HUES48 (cell line): ENCODE measurements around the gene KRTAP4-9.
"Not testable (repeated sequence)": the region's sequence is repeated elsewhere in the genome, so short reads cannot be mapped to it uniquely, and the experiment has no call there.

Experiments
- H3K27ac ChIP-seq: one replicate; pipeline ENCODE4 v1.7.0; 2013; ENCODE audit warnings: low read depth, low read length, inconsistent platforms
- H3K27me3 ChIP-seq: 2 replicates; pipeline ENCODE4 v1.6.1; 2013; ENCODE audit warnings: mild to moderate bottlenecking, low read length; ENCODE audit not compliant: control insufficient read depth, insufficient read depth
- H3K36me3 ChIP-seq: 2 replicates; pipeline ENCODE4 v1.6.1; 2013; ENCODE audit warnings: low read length; ENCODE audit not compliant: control insufficient read depth, insufficient read depth
- H3K4me1 ChIP-seq: 2 replicates; pipeline ENCODE4 v1.6.1; 2013; ENCODE audit warnings: mild to moderate bottlenecking, low read length; ENCODE audit not compliant: control insufficient read depth, insufficient read depth
- H3K4me3 ChIP-seq: 2 replicates; pipeline ENCODE4 v1.5.1; 2013; ENCODE audit warnings: mild to moderate bottlenecking, low read depth, low read length
- H3K9ac ChIP-seq: 2 replicates; pipeline ENCODE4 v1.6.1; 2013; ENCODE audit warnings: mild to moderate bottlenecking, low read depth, low read length, moderate library complexity
- H3K9me3 ChIP-seq: 2 replicates; pipeline ENCODE4 v1.6.1; 2013; ENCODE audit warnings: low read length; ENCODE audit not compliant: control insufficient read depth, insufficient read depth

The KRTAP4-9 gene

GRCh38 chr17:41105347-41105746, at the start of gene KRTAP4-9:
KRTAP4-9 (plus strand) TSS chr17:41105389; CDS start chr17:41105389, 0 bp downstream.
- H3K4me1 ChIP-seq, result peaks cover 21% of the 10 kb centered on the region

GRCh38 chr17:41057547-41057946, 47.6 kb upstream of the KRTAP4-9 start:
- Histone ChIP-seq H3K36me3 (no peaks in the 10 kb centered on the region), H3K27ac (no peak overlapping the region), H3K9me3 (no peaks in the 10 kb centered on the region), H3K9ac (no peak overlapping the region), H3K4me3 (no peak overlapping the region), H3K4me1 (no peaks in the 10 kb centered on the region; the same call in 1 of the 2 replicates), H3K27me3 (no peaks in the 10 kb centered on the region)

More at GRCh38 chr17:41105347-41105746, at the start of gene KRTAP4-9:
- H3K27ac ChIP-seq, H3K36me3 ChIP-seq, H3K9ac ChIP-seq, H3K4me3 ChIP-seq, H3K27me3 ChIP-seq, H3K9me3 ChIP-seq: not testable (repeated sequence)

- no peaks in the 10 kb centered on the region; the same call in 1 of the 2 replicates for H3K4me1 ChIP-seq
- no peak overlapping the region for H3K27ac ChIP-seq
Measured at GRCh38 chr17:41058741-41059140, 46.4 kb upstream of the KRTAP4-9 start.

GRCh38 chr17:41059276-41060051, 45.7 kb upstream of the KRTAP4-9 start:
- H3K36me3 ChIP-seq, H3K4me3 ChIP-seq, H3K9ac ChIP-seq, H3K27me3 ChIP-seq, H3K27ac ChIP-seq, H3K9me3 ChIP-seq, H3K4me1 ChIP-seq: not testable (repeated sequence)

More at GRCh38 chr17:41058741-41059140, 46.4 kb upstream of the KRTAP4-9 start:
- Histone ChIP-seq H3K4me3 (no peak overlapping the region), H3K27me3 (no peaks in the 10 kb centered on the region), H3K9me3 (no peaks in the 10 kb centered on the region), H3K9ac (no peak overlapping the region), H3K36me3 (no peaks in the 10 kb centered on the region)

- H3K4me3 ChIP-seq, result no peak within 1 kb of the TSS
- H3K9me3 ChIP-seq, result no peaks in the 10 kb centered on the region
- no peaks in the 10 kb centered on the region; the same call in 1 of the 2 replicates for H3K4me1 ChIP-seq
- no peak within 1 kb of the TSS for H3K9ac ChIP-seq
- H3K27me3 ChIP-seq, result no peaks in the 10 kb centered on the region
- no peaks in the 10 kb centered on the region for H3K36me3 ChIP-seq
- no peak within 1 kb of the TSS for H3K27ac ChIP-seq
Measured at GRCh38 chr17:41060052-41060604, 45.1 kb upstream of the KRTAP4-9 start, which contains the start of gene KRTAP2-3. KRTAP2-3 (minus strand) TSS chr17:41060114; CDS start chr17:41060050, 64 bp downstream.

- no peak overlapping the region for H3K27ac ChIP-seq
- H3K9me3 ChIP-seq, result no peaks in the 10 kb centered on the region
- H3K27me3 ChIP-seq, result no peaks in the 10 kb centered on the region
- H3K36me3 ChIP-seq, result no peaks in the 10 kb centered on the region
- H3K4me1 ChIP-seq, result no peaks in the 10 kb centered on the region; the same call in 1 of the 2 replicates
- H3K9ac ChIP-seq, result no peak overlapping the region
- H3K4me3 ChIP-seq, result no peak overlapping the region
Measured at GRCh38 chr17:41061964-41062363, 43.2 kb upstream of the KRTAP4-9 start.

GRCh38 chr17:41063449-41063848, 41.7 kb upstream of the KRTAP4-9 start:
- Histone ChIP-seq H3K27ac (no peak overlapping the region), H3K4me3 (no peak overlapping the region), H3K36me3 (no peaks in the 10 kb centered on the region), H3K9ac (no peak overlapping the region), H3K27me3 (no peaks in the 10 kb centered on the region), H3K4me1 (no peaks in the 10 kb centered on the region; the same call in 1 of the 2 replicates), H3K9me3 (no peaks in the 10 kb centered on the region)

- H3K4me3 ChIP-seq, result no peak overlapping the region
- H3K36me3 ChIP-seq, result no peaks in the 10 kb centered on the region
- H3K9me3 ChIP-seq, result no peaks in the 10 kb centered on the region
- no peak overlapping the region for H3K27ac ChIP-seq
- H3K9ac ChIP-seq, result no peak overlapping the region
- H3K4me1 ChIP-seq, result no peaks in the 10 kb centered on the region; the same call in 1 of the 2 replicates
- H3K27me3 ChIP-seq, result no peaks in the 10 kb centered on the region
Measured at GRCh38 chr17:41064301-41064700, 40.9 kb upstream of the KRTAP4-9 start.

GRCh38 chr17:41065016-41065689, 40.0 kb upstream of the KRTAP4-9 start:
- H3K4me3 ChIP-seq, H3K4me1 ChIP-seq, H3K9ac ChIP-seq, H3K36me3 ChIP-seq, H3K27ac ChIP-seq, H3K27me3 ChIP-seq, H3K9me3 ChIP-seq: not testable (repeated sequence)

GRCh38 chr17:41065829-41066624, 39.2 kb upstream of the KRTAP4-9 start, which contains the start of gene KRTAP2-4:
KRTAP2-4 (minus strand) TSS chr17:41065879; CDS start chr17:41065845, 34 bp downstream.
- no peaks in the 10 kb centered on the region for H3K9me3 ChIP-seq
- H3K27ac ChIP-seq, result no peak within 1 kb of the TSS
- H3K36me3 ChIP-seq, result no peaks in the 10 kb centered on the region
- H3K4me3 ChIP-seq, result no peak within 1 kb of the TSS
- no peaks in the 10 kb centered on the region for H3K27me3 ChIP-seq
- H3K9ac ChIP-seq, result no peak within 1 kb of the TSS
- H3K4me1 ChIP-seq, result no peaks in the 10 kb centered on the region
